Neural progenitor cell (in vitro differentiated cells): ENCODE measurements around the gene FMO3. TPM values are rescaled to one million over a fixed set of nuclear protein-coding genes. Genes with fewer than 3 reads are reported as not detected.

ENCODE experiments used
- DNase-seq: peaks from one replicate; pipeline ENCODE4 v3.0.0-alpha.2; 2016; ENCODE audit warnings: low spot score
- H2AFZ ChIP-seq: fragments of 200-600 bp; sonication (generic); replicated peaks from 2 replicates; pipeline ENCODE4 v1.6.1; 2016; ENCODE audit warnings: antibody characterized with exemption
- H3F3A ChIP-seq: fragments of 200-600 bp; sonication (generic); 2 replicates; pipeline ENCODE4 v1.6.1; 2016; ENCODE audit warnings: antibody characterized with exemption, low read depth
- H3K27ac ChIP-seq: fragments of 200-600 bp; sonication (generic); 2 replicates; pipeline ENCODE4 v1.5.1; 2016; ENCODE audit warnings: mild to moderate bottlenecking
- H3K27me3 ChIP-seq: fragments of 200-600 bp; sonication (generic); 2 replicates; pipeline ENCODE4 v1.6.1; 2016; ENCODE audit warnings: mild to moderate bottlenecking, moderate library complexity
- H3K36me3 ChIP-seq: fragments of 200-600 bp; sonication (generic); 2 replicates; pipeline ENCODE4 v1.5.1; 2016
- H3K4me1 ChIP-seq: fragments of 200-600 bp; sonication (generic); 2 replicates; pipeline ENCODE4 v1.6.1; 2016; ENCODE audit warnings: mixed run types
- H3K4me2 ChIP-seq: fragments of 200-600 bp; sonication (generic); 2 replicates; pipeline ENCODE4 v1.6.1; 2016
- H3K4me3 ChIP-seq: fragments of 200-600 bp; sonication (generic); 2 replicates; pipeline ENCODE4 v1.5.1; 2016
- H3K79me2 ChIP-seq: fragments of 200-600 bp; sonication (generic); 2 replicates; pipeline ENCODE4 v1.6.1; 2016; ENCODE audit warnings: low read depth
- H3K9ac ChIP-seq: fragments of 200-600 bp; sonication (generic); 2 replicates; pipeline ENCODE4 v1.6.1; 2016
- H3K9me3 ChIP-seq: fragments of 200-600 bp; sonication (generic); 2 replicates; pipeline ENCODE4 v1.5.1; 2016; ENCODE audit warnings: low read depth
- H4K20me1 ChIP-seq: fragments of 200-600 bp; sonication (generic); 2 replicates; pipeline ENCODE4 v1.6.1; 2016; ENCODE audit warnings: low read depth
- H3K27ac Mint-ChIP-seq: 3 replicates; pipeline ENCODE4 v1.8.0; 2021; ENCODE audit warnings: mixed read lengths
- H3K27me3 Mint-ChIP-seq: 2 replicates; pipeline ENCODE4 v1.8.0; 2022; ENCODE audit warnings: low read depth, mild to moderate bottlenecking, inconsistent platforms, moderate library complexity, mixed read lengths; ENCODE audit not compliant: insufficient read depth
- H3K36me3 Mint-ChIP-seq: 3 replicates; pipeline ENCODE4 v1.8.0; 2021; ENCODE audit warnings: mixed read lengths
- H3K4me1 Mint-ChIP-seq: 3 replicates; pipeline ENCODE4 v1.8.0; 2021; ENCODE audit warnings: mixed read lengths
- H3K4me3 Mint-ChIP-seq: 3 replicates; pipeline ENCODE4 v1.8.0; 2021; ENCODE audit warnings: mild to moderate bottlenecking, moderate library complexity, mixed read lengths
- H3K9me3 Mint-ChIP-seq: 3 replicates; pipeline ENCODE4 v1.8.0; 2020; ENCODE audit warnings: mixed read lengths
- EZH2 ChIP-seq: fragments of 200-600 bp; sonication (generic); IDR thresholded peaks from 2 replicates; pipeline ENCODE4 v1.6.1; 2017; ENCODE audit warnings: antibody characterized with exemption, mild to moderate bottlenecking, moderate library complexity
- EZH2phosphoT487 ChIP-seq: fragments of 200-600 bp; sonication (generic); IDR thresholded peaks from 2 replicates; pipeline ENCODE4 v1.6.1; 2017; ENCODE audit warnings: antibody characterized with exemption
- total RNA-seq: library from RNA; depleted of rRNA; stranded (reverse); fragments of >200 nt; gene quantifications from 2 replicates; pipeline ENCODE4 v1.2.3, GENCODE V29; 2015; ENCODE audit warnings: low replicate concordance
- TF ChIP-seq, protein P1 (sequence below): fragments of 200-600 bp; sonication (generic); IDR thresholded peaks from 2 replicates; pipeline ENCODE4 v1.5.1; 2017; ENCODE audit warnings: antibody characterized with exemption, mild to moderate bottlenecking

FMO3 gene
- total RNA-seq, 1 donor from 2014 or later = not detected

DNA sequence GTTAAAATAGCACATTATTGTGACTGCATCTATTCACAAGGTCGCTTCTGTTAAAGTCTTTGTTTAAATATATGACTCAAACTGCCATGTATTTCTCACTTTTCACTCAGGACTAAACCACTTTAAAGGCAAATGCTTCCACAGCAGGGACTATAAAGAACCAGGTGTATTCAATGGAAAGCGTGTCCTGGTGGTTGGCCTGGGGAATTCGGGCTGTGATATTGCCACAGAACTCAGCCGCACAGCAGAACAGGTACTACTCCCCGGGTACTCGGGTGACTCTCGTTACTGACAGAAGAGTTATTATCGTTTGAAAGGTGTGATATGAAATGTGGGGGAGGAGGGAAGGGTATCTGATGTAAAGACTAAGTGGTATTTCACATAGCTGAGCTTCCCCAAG lies 17.3 kb downstream of the FMO3 start:
- Mint-ChIP-seq H3K4me3 (no peak overlapping the region), H3K9me3 (no peaks in the 10 kb centered on the region), H3K27me3 (no peaks in the 10 kb centered on the region), H3K4me1 (no peaks in the 10 kb centered on the region), H3K36me3 (no peaks in the 10 kb centered on the region), H3K27ac (no peak overlapping the region)
- Histone ChIP-seq H3K9me3 (no peaks in the 10 kb centered on the region), H3K27me3 (no peaks in the 10 kb centered on the region), H3F3A (no peaks in the 10 kb centered on the region), H3K4me3 (no peak overlapping the region), H3K36me3 (no peaks in the 10 kb centered on the region), H3K4me2 (no peak overlapping the region), H3K9ac (no peak overlapping the region), H2AFZ (no peak overlapping the region), H3K4me1 (no peaks in the 10 kb centered on the region), H3K27ac (no peak overlapping the region), H4K20me1 (no peaks in the 10 kb centered on the region), H3K79me2 (no peaks in the 10 kb centered on the region)
- no peak for DNase-seq
- TF ChIP-seq, protein P1, sequence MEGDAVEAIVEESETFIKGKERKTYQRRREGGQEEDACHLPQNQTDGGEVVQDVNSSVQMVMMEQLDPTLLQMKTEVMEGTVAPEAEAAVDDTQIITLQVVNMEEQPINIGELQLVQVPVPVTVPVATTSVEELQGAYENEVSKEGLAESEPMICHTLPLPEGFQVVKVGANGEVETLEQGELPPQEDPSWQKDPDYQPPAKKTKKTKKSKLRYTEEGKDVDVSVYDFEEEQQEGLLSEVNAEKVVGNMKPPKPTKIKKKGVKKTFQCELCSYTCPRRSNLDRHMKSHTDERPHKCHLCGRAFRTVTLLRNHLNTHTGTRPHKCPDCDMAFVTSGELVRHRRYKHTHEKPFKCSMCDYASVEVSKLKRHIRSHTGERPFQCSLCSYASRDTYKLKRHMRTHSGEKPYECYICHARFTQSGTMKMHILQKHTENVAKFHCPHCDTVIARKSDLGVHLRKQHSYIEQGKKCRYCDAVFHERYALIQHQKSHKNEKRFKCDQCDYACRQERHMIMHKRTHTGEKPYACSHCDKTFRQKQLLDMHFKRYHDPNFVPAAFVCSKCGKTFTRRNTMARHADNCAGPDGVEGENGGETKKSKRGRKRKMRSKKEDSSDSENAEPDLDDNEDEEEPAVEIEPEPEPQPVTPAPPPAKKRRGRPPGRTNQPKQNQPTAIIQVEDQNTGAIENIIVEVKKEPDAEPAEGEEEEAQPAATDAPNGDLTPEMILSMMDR = no peak
- no peak for TF ChIP-seq EZH2

DNA sequence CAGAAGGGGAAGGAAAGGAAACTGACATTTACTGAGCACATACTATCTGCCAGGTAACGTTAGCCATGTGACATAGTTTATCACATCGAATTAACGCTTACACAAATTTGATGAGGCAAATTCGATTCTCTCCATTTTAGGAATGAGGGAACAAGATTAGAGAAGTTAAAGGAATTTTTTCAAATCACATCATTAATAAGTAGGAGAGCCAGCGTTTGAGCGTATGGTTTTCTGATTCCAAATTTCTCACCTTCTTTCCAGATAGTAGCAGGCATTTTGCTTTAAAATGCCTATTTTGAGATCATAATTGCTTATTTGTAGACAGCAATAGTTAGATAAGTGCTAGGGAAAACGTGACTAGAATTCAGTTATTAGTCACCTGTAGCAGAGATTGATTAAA lies 19.3 kb downstream of the FMO3 start:
- Histone ChIP-seq H3K36me3 (no peaks in the 10 kb centered on the region), H3K4me2 (no peak overlapping the region), H3K9me3 (no peaks in the 10 kb centered on the region), H3K4me3 (no peak overlapping the region), H2AFZ (no peak overlapping the region), H3K27ac (no peak overlapping the region), H3F3A (no peaks in the 10 kb centered on the region), H4K20me1 (no peaks in the 10 kb centered on the region), H3K27me3 (no peaks in the 10 kb centered on the region), H3K4me1 (no peaks in the 10 kb centered on the region), H3K9ac (no peak overlapping the region), H3K79me2 (no peaks in the 10 kb centered on the region)
- Mint-ChIP-seq H3K27ac (no peak overlapping the region), H3K36me3 (no peaks in the 10 kb centered on the region), H3K4me3 (no peak overlapping the region), H3K4me1 (no peaks in the 10 kb centered on the region), H3K9me3 (no peaks in the 10 kb centered on the region), H3K27me3 (no peaks in the 10 kb centered on the region)
- DNase-seq = no peak
- TF ChIP-seq EZH2 = no peak
- no peak for TF ChIP-seq EZH2phosphoT487
- TF ChIP-seq, protein P1 = no peak

DNA sequence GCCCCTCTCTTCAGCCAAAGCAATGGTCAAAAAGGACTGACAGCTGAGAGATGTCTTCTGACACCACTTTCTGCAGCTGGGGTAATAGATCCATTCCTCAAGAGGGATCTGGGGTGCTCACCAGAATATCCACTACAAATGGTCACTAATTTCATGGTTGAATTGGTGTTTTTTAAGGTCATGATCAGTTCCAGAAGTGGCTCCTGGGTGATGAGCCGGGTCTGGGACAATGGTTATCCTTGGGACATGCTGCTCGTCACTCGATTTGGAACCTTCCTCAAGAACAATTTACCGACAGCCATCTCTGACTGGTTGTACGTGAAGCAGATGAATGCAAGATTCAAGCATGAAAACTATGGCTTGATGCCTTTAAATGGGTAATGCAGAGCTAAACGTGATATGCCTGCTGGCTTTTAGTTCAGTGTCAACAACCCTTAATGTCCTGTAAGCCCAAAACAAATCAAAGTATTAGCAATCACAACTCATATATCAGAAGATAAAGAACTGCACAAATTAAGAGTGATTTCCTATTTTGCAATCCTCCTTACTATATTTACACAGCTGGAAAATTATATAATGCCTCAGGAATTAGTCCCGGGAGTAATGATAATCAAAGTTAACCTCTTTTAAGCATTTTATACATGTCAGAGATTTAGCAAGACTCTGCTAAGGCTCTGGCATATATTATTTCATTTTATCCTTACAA lies 20.1 kb downstream of the FMO3 start:
- Mint-ChIP-seq H3K4me1 (no peaks in the 10 kb centered on the region), H3K36me3 (no peaks in the 10 kb centered on the region), H3K4me3 (no peak overlapping the region), H3K27ac (no peak overlapping the region), H3K27me3 (no peaks in the 10 kb centered on the region), H3K9me3 (no peaks in the 10 kb centered on the region)
- Histone ChIP-seq H4K20me1 (no peaks in the 10 kb centered on the region), H3F3A (no peaks in the 10 kb centered on the region), H3K9me3 (no peaks in the 10 kb centered on the region), H3K4me2 (no peak overlapping the region), H2AFZ (no peak overlapping the region), H3K27me3 (no peaks in the 10 kb centered on the region), H3K4me3 (no peak overlapping the region), H3K79me2 (no peaks in the 10 kb centered on the region), H3K36me3 (no peaks in the 10 kb centered on the region), H3K9ac (no peak overlapping the region), H3K27ac (no peak overlapping the region), H3K4me1 (no peaks in the 10 kb centered on the region)
- no peak for DNase-seq
- TF ChIP-seq EZH2 (no peak), EZH2phosphoT487 (no peak)
- TF ChIP-seq, protein P1 = no peak
